ENCODE measurements around the gene ASCC3.

Gene ASCC3

GRCh38 chr6:100467129-100468015, 413.8 kb downstream of the ASCC3 start:
- no peak for DNase-seq (ENCODE audit: low read depth in 2 of 2)

GRCh38 chr6:100466410-100467128, 414.6 kb downstream of the ASCC3 start:
- DNase-seq (ENCODE audit: low read depth in 2 of 2) = no peak

- DNase-seq (ENCODE audit: low read depth in 2 of 2) = no peak
These were observed 415.3 kb downstream of the ASCC3 start for GRCh38 chr6:100465701-100466409.

- DNase-seq (ENCODE audit: low read depth in 2 of 2) = no peak
These were observed 416.0 kb downstream of the ASCC3 start, which contains the start of gene SIM1 for GRCh38 chr6:100464903-100465700. Gene SIM1, minus strand, starts transcription at chr6:100464921. Its CDS starts 1,453 bp downstream, at chr6:100463468.

GRCh38 chr6:100464162-100464851, 416.8 kb downstream of the ASCC3 start:
- DNase-seq (ENCODE audit: low read depth in 2 of 2) = no peak

GRCh38 chr6:100463630-100464161, 417.4 kb downstream of the ASCC3 start:
- no peak for DNase-seq (ENCODE audit: low read depth in 2 of 2)

- no peak for DNase-seq (ENCODE audit: low read depth in 2 of 2)
These were observed 418.2 kb downstream of the ASCC3 start for GRCh38 chr6:100462706-100463629.

GRCh38 chr6:100461917-100462705, 419.0 kb downstream of the ASCC3 start:
- DNase-seq (ENCODE audit: low read depth in 2 of 2) = no peak

- DNase-seq (ENCODE audit: low read depth in 2 of 2) = no peak
These were observed 419.7 kb downstream of the ASCC3 start for GRCh38 chr6:100461278-100461916.

- DNase-seq (ENCODE audit: low read depth in 2 of 2) = no peak
These were observed 420.4 kb downstream of the ASCC3 start for GRCh38 chr6:100460650-100461204.

GRCh38 chr6:100459592-100460184, 421.4 kb downstream of the ASCC3 start:
- no peak for DNase-seq (ENCODE audit: low read depth in 2 of 2)

- DNase-seq (ENCODE audit: low read depth in 2 of 2) = no peak
These were observed 422.1 kb downstream of the ASCC3 start for GRCh38 chr6:100458841-100459591.
